Gastrocnemius medialis (tissue), 4 donors: ENCODE data around the gene DTWD2.

Source experiments
- CTCF ChIP-seq, 5 experiments: fragments of 450-650 bp in 3 of 5; fragments of 200-600 bp in 2 of 5; sonication (generic) in 2 of 5; IDR thresholded peaks in 4 of 5; conservative IDR thresholded peaks in 1 of 5; 1 replicate in 4 of 5; 2 replicates in 1 of 5; pipeline ENCODE4 v1.5.1; 2016 to 2019; ENCODE audit warnings: antibody characterized with exemption in 5 of 5, mild to moderate bottlenecking in 3 of 5, moderate library complexity in 3 of 5
- POLR2A ChIP-seq, 2 donors: fragments of 450-650 bp; IDR thresholded peaks; one replicate each; pipeline ENCODE4 v1.6.1; 2017; ENCODE audit warnings: antibody characterized with exemption in 2 of 2, mild to moderate bottlenecking in 2 of 2, moderate library complexity in 2 of 2

DNA sequence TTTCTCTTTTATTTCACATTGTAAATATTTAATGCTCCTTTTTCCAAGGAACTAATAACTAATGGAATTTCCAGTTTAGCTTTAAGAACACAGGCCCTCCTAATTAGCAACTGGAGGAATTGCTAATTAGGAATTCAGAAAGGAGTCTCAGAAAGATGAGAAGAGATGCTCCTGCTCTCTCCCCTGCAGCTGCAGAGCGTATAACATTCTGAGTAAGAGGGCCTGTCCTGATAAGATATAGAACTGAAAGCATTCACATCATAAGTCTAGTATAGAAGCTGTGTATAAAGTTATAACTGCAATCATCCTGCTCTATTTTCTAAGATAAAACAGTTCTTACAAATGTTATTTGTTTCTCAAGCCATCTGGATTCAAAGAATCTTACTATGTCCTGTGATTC, 83.2 kb downstream of the DTWD2 start:
- no peak for TF ChIP-seq POLR2A (IDR thresholded peaks at IDR 0.05)
- TF ChIP-seq CTCF (IDR thresholded peaks at IDR 0.05 in 4 of 5, conservative IDR thresholded peaks at IDR 0.05 in 1 of 5), result no peak
